ENCODE results near the gene GDF7. TPM values are rescaled to one million over a fixed set of nuclear protein-coding genes. Genes with fewer than 3 reads are reported as not detected.

The GDF7 gene
- total and polyA plus RNA-seq, 2 of the 8 experiments (the other 6 are each of a cell fraction or from before 2014, with no cell fraction given) = 0.04 to 0.06 TPM

- H3K79me2 ChIP-seq (ENCODE audit: control insufficient read depth in 1 of 2, insufficient read depth in 2 of 2, low read length in 2 of 2) = no peaks in the 10 kb centered on the region
- H3K27ac ChIP-seq (ENCODE audit: low read depth, low read length) = no peak overlapping the region
- no peak overlapping the region for H2AK5ac ChIP-seq (ENCODE audit: low read depth, low read length)
- H2BK120ac ChIP-seq (replicated peaks; ENCODE audit: low read depth, low read length) = no peak overlapping the region
- DNase-seq (ENCODE audit: low read depth in 1 of 2, low spot score in 2 of 2) (no peak), FAIRE-seq (no peak)
- no peak overlapping the region for H3K4ac ChIP-seq (replicated peaks; ENCODE audit: insufficient read length, low read depth, low read length)
- H3K9ac ChIP-seq (replicated peaks in 1 of 4; ENCODE audit: extremely low read depth in 1 of 4, low read depth in 3 of 4, low read length in 3 of 4) = peak overlapping the region in 2 of 4 experiments; percentile 23 to 32; a peak in 2 of 7 replicates
- CTCF ChIA-PET (ENCODE audit: partially characterized antibody) = interaction anchor here (0.8 to 13.1 kb wide), 24 partner anchors 9 to 390 kb away, joined by 3 to 261 read pairs (median 6); partner anchors contain the start of gene RHOB
- H3K23me2 ChIP-seq (ENCODE audit: low read depth, low read length) = peaks cover 7% of the 10 kb centered on the region; the same call in 1 of the 2 replicates
- no peaks in the 10 kb centered on the region for H3K79me1 ChIP-seq (ENCODE audit: low read depth, low read length)
- H2BK20ac ChIP-seq (ENCODE audit: low read length) = no peak overlapping the region
- peak overlapping the region; percentile 70 to 82 for H3K4me2 ChIP-seq (ENCODE audit: insufficient read depth in 1 of 2, low read depth in 2 of 2, low read length in 2 of 2)
- H3K36me3 ChIP-seq (ENCODE audit: control insufficient read depth in 2 of 4, insufficient read depth in 4 of 4, low read length in 3 of 4) = no peaks in the 10 kb centered on the region
- H4K20me1 ChIP-seq (replicated peaks in 1 of 2; ENCODE audit: control insufficient read depth in 1 of 2, insufficient read depth in 2 of 2, low read length in 2 of 2) = no peaks in the 10 kb centered on the region
- H4K91ac ChIP-seq (replicated peaks; ENCODE audit: insufficient read length, low read length) = peak overlapping the region; percentile 2
- H3K4me3 ChIP-seq (ENCODE audit: extremely low read depth in 1 of 4, insufficient read depth in 2 of 4, low read depth in 3 of 4, low read length in 4 of 4) = peak overlapping the region; percentile 47 to 68 (median 56); a peak in 5 of 8 replicates
- H3K56ac ChIP-seq (replicated peaks; ENCODE audit: insufficient read length, low read depth, low read length) = no peak overlapping the region
- no peaks in the 10 kb centered on the region for H3K9me3 ChIP-seq (ENCODE audit: insufficient read depth in 2 of 2, low read depth in 1 of 2, low read length in 1 of 2)
- WGBS, 2 experiments (ENCODE audit: extremely low coverage in 1 of 2, insufficient coverage in 1 of 2, insufficient read length in 1 of 2, insufficient replicate concordance in 2 of 2, low coverage in 1 of 2, low lambda C conversion rate in 2 of 2, missing lambda C conversion rate in 1 of 2) = 69% methylated on average over 7 of the region's 7 CpGs; no CpG with 5 or more reads in 1 of the 2 experiments
- H4K8ac ChIP-seq (ENCODE audit: extremely low read depth, insufficient read depth, low read length) = peak overlapping the region; percentile 7; the same call in 1 of the 2 replicates
- no peak overlapping the region for H2BK12ac ChIP-seq (ENCODE audit: low read depth, low read length)
- no peak overlapping the region for H2BK15ac ChIP-seq (ENCODE audit: low read length)
- TF ChIP-seq E2F6 (IDR thresholded peaks at IDR 0.05) (no peak; the same call in 1 of the 2 replicates), FOSL1 (IDR thresholded peaks at IDR 0.05; ENCODE audit: insufficient read depth, low read depth, low read length) (no peak), JUN (IDR thresholded peaks at IDR 0.05; ENCODE audit: low read depth, low read length) (no peak), TAF1 (IDR thresholded peaks at IDR 0.05; ENCODE audit: low read depth, low read length) (no peak), EZH2 (IDR thresholded peaks at IDR 0.05; ENCODE audit: low read depth, low read length, severe bottlenecking) (peak; percentile 2), SRF (IDR thresholded peaks at IDR 0.05; ENCODE audit: low read depth, low read length) (no peak)
- no peak overlapping the region for H2BK5ac ChIP-seq (ENCODE audit: low read depth, low read length)
- no peak overlapping the region for H3K18ac ChIP-seq (ENCODE audit: extremely low read depth, low read length)
- H3K27me3 ChIP-seq (replicated peaks in 1 of 4; ENCODE audit: control insufficient read depth in 3 of 4, extremely low read depth in 1 of 4, insufficient read depth in 3 of 4, low read length in 3 of 4) = peaks cover 0 to 4% (median under 1%) of the 10 kb centered on the region in 4 experiments; a peak in 4 of 7 replicates
- no peak overlapping the region for H3K23ac ChIP-seq (ENCODE audit: insufficient read length)
- no peak overlapping the region for H3K14ac ChIP-seq (ENCODE audit: insufficient read length)
- POLR2A ChIA-PET (ENCODE audit: partially characterized antibody) = interaction anchor here (0.6 to 2.7 kb wide), 8 partner anchors 9 to 219 kb away, joined by 3 to 19 read pairs (median 5); partner anchors contain the start of genes GDF7 and RHOB
- H3K4me1 ChIP-seq (replicated peaks in 1 of 4; ENCODE audit: control insufficient read depth in 3 of 4, insufficient read depth in 4 of 4, low read length in 3 of 4) = peaks cover 5 to 12% (median 8%) of the 10 kb centered on the region in 4 experiments; a peak in 6 of 7 replicates
- peak overlapping the region; percentile 77 for H2AFZ ChIP-seq (ENCODE audit: low read length)
- no peak overlapping the region for H4K5ac ChIP-seq (ENCODE audit: insufficient read length, low read depth, low read length)
Measured at GRCh38 chr2:20651731-20652099, 15.2 kb upstream of the GDF7 start.

Data from H1 (cell line).